ENCODE measurements around the gene CRY2. TPM values are rescaled to one million over a fixed set of nuclear protein-coding genes. Genes with fewer than 3 reads are reported as not detected.
"Not testable (repeated sequence)": the region's sequence is repeated elsewhere in the genome, so short reads cannot be mapped to it uniquely, and the experiment has no call there.

The CRY2 gene
- total and polyA plus RNA-seq, 4 donors, result 16.7 to 72.9 (median 33.0) TPM

DNA sequence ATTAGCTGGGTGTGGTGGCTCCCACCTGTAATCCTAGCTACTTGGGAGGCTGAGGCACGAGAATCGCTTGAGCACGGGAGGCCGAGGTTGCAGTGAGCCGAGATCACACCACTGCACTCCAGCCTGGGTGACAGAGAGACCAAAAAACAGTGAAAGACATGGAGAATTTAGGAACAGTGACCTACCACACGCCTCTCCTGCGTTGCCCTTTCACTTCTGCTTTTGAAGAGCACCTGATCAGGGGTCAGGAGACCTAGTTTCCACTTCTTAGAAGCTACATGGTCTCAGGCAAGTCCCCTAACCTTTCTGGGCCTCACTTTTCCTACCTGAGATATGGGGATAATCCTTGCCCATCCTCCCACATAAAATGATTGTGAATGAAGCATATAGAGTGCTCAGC lies 30.1 kb upstream of the CRY2 start:
- no peaks in the 10 kb centered on the region for H3K9me3 ChIP-seq (ENCODE audit: control insufficient read depth in 4 of 4, low read length in 3 of 4)
- no peak for DNase-seq (ENCODE audit: low spot score)
- peaks cover 0 to 5% (median 1%) of the 10 kb centered on the region in 4 donors for H3K36me3 ChIP-seq (ENCODE audit: control insufficient read depth in 4 of 4, insufficient read depth in 3 of 4, low read depth in 1 of 4, low read length in 3 of 4)
- H3K27me3 ChIP-seq (ENCODE audit: control insufficient read depth in 4 of 4, insufficient read depth in 4 of 4, low read length in 3 of 4), result no peaks in the 10 kb centered on the region
- no peak overlapping the region for H3K4me3 ChIP-seq (ENCODE audit: low read depth in 1 of 3, low read length in 3 of 3)
- no peak overlapping the region for H3K27ac ChIP-seq (ENCODE audit: low read depth in 1 of 2, low read length in 2 of 2)
- TF ChIP-seq, protein P1, sequence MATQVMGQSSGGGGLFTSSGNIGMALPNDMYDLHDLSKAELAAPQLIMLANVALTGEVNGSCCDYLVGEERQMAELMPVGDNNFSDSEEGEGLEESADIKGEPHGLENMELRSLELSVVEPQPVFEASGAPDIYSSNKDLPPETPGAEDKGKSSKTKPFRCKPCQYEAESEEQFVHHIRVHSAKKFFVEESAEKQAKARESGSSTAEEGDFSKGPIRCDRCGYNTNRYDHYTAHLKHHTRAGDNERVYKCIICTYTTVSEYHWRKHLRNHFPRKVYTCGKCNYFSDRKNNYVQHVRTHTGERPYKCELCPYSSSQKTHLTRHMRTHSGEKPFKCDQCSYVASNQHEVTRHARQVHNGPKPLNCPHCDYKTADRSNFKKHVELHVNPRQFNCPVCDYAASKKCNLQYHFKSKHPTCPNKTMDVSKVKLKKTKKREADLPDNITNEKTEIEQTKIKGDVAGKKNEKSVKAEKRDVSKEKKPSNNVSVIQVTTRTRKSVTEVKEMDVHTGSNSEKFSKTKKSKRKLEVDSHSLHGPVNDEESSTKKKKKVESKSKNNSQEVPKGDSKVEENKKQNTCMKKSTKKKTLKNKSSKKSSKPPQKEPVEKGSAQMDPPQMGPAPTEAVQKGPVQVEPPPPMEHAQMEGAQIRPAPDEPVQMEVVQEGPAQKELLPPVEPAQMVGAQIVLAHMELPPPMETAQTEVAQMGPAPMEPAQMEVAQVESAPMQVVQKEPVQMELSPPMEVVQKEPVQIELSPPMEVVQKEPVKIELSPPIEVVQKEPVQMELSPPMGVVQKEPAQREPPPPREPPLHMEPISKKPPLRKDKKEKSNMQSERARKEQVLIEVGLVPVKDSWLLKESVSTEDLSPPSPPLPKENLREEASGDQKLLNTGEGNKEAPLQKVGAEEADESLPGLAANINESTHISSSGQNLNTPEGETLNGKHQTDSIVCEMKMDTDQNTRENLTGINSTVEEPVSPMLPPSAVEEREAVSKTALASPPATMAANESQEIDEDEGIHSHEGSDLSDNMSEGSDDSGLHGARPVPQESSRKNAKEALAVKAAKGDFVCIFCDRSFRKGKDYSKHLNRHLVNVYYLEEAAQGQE (IDR thresholded peaks at IDR 0.05), result no peak
- H3K4me1 ChIP-seq (ENCODE audit: control insufficient read depth in 4 of 4, insufficient read depth in 4 of 4, low read length in 3 of 4), result peaks cover 0 to 2% (median 0%) of the 10 kb centered on the region in 4 donors
- no peak overlapping the region for H3K9ac ChIP-seq (ENCODE audit: low read depth in 1 of 2, low read length in 2 of 2)
- WGBS, result 94% methylated on average over 7 of the region's 7 CpGs

DNA sequence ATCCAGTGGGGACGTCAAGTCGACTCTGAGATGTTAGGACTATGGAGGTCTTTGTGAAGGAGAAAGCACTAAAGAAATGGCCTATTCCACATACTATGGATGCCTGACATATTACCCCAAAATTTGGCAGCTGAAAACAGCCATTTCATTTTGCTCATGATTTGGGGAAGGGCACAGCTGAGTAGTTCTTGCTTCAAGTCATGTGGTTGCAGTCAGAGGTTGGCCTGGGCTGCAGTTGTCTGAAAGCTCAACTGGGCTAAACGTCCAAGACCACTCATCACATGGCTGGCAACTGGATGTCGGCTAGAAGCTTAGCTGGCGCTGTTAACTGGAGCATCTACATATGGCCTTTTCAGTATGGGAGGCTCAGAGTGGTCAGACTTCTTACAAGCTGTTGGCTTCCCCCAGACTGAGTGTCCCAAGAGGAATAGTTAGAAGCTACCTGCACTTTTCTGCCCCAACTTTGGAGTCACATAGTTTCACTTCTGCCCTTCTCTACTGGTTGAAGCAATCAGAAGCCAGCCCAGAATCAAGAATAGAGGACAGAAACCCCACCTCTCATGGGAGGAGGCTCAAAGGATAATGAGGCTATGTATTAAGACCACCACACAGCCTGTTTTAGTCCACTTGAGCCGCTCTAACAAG lies 28.2 kb upstream of the CRY2 start:
- TF ChIP-seq YY1 (IDR thresholded peaks at IDR 0.05) (no peak), RAD21 (IDR thresholded peaks at IDR 0.05) (no peak), JUND (IDR thresholded peaks at IDR 0.05) (no peak), FOXA1 (IDR thresholded peaks at IDR 0.05) (no peak), EGR1 (IDR thresholded peaks at IDR 0.05; ENCODE audit: low read depth in 2 of 2) (no peak), FOXA2 (IDR thresholded peaks at IDR 0.05) (no peak), TAF1 (conservative IDR thresholded peaks at IDR 0.05) (no peak), SP1 (IDR thresholded peaks at IDR 0.05) (no peak), HNF4G (IDR thresholded peaks at IDR 0.05) (no peak)
- TF ChIP-seq, protein P2, sequence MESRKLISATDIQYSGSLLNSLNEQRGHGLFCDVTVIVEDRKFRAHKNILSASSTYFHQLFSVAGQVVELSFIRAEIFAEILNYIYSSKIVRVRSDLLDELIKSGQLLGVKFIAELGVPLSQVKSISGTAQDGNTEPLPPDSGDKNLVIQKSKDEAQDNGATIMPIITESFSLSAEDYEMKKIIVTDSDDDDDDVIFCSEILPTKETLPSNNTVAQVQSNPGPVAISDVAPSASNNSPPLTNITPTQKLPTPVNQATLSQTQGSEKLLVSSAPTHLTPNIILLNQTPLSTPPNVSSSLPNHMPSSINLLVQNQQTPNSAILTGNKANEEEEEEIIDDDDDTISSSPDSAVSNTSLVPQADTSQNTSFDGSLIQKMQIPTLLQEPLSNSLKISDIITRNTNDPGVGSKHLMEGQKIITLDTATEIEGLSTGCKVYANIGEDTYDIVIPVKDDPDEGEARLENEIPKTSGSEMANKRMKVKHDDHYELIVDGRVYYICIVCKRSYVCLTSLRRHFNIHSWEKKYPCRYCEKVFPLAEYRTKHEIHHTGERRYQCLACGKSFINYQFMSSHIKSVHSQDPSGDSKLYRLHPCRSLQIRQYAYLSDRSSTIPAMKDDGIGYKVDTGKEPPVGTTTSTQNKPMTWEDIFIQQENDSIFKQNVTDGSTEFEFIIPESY (IDR thresholded peaks at IDR 0.05), result no peak
- H3K36me3 ChIP-seq (ENCODE audit: control insufficient read depth in 4 of 4, insufficient read depth in 3 of 4, low read depth in 1 of 4, low read length in 3 of 4), result no peaks in the 10 kb centered on the region
- H3K9ac ChIP-seq (ENCODE audit: low read depth in 1 of 2, low read length in 2 of 2), result no peak overlapping the region

DNA sequence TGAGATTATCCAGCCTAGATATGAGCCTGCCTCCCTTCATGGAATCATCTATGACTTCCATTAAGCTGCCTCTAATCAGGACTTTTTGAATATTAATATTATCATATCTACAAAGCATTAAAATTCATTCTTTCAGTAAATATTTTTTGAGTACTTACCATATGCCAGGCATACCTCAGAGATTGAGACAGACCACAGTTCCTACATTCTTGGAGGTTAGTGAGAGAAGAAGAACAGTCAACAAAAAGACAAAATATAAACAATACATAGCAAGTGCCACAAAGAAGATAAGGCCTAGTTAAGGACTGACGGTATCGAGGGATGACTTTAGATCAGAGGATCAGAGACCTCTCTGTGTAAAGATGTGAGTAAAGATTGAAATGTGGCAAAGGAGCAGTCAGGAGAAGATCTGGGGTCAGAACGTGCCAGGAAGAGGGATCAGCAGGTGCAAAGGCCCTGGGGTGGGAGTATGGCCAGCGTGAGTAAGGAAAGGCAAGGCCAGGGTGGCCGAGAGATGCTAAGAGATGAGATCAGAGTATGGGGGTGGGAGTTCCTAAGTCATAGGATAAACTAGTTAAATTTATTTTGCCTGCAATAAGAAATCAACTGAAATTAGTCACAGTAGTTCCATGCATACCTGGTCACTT lies 26.9 kb upstream of the CRY2 start:
- no peaks in the 10 kb centered on the region for H3K9me3 ChIP-seq (ENCODE audit: control insufficient read depth in 4 of 4, low read length in 3 of 4)
- peaks cover 0 to 2% (median 0%) of the 10 kb centered on the region in 4 donors for H3K4me1 ChIP-seq (ENCODE audit: control insufficient read depth in 4 of 4, insufficient read depth in 4 of 4, low read length in 3 of 4)
- no peaks in the 10 kb centered on the region for H3K27me3 ChIP-seq (ENCODE audit: control insufficient read depth in 4 of 4, insufficient read depth in 4 of 4, low read length in 3 of 4)
- H3K27ac ChIP-seq (ENCODE audit: low read depth in 1 of 2, low read length in 2 of 2), result no peak overlapping the region
- 97% methylated on average over 5 of the region's 5 CpGs for WGBS
- no peak overlapping the region for H3K4me3 ChIP-seq (ENCODE audit: low read depth in 1 of 3, low read length in 3 of 3)
- H3K36me3 ChIP-seq (ENCODE audit: control insufficient read depth in 4 of 4, insufficient read depth in 3 of 4, low read depth in 1 of 4, low read length in 3 of 4), result no peaks in the 10 kb centered on the region
- no peak for TF ChIP-seq RXRA (IDR thresholded peaks at IDR 0.05)
- no peak for TF ChIP-seq RAD21 (IDR thresholded peaks at IDR 0.05)
- TF ChIP-seq, protein P1 (IDR thresholded peaks at IDR 0.05), result no peak
- no peak for TF ChIP-seq GABPA (IDR thresholded peaks at IDR 0.05 in 1 of 2, conservative IDR thresholded peaks at IDR 0.05 in 1 of 2)
- no peak for DNase-seq (ENCODE audit: low spot score)
- H3K9ac ChIP-seq (ENCODE audit: low read depth in 1 of 2, low read length in 2 of 2), result no peak overlapping the region

More for the DNA sequence above, 28.2 kb upstream of the CRY2 start:
- WGBS, result 91% methylated on average over 6 of the region's 6 CpGs
- Histone ChIP-seq H3K4me1 (ENCODE audit: control insufficient read depth in 4 of 4, insufficient read depth in 4 of 4, low read length in 3 of 4) (peaks cover 0 to 2% (median 0%) of the 10 kb centered on the region in 4 donors), H3K27me3 (ENCODE audit: control insufficient read depth in 4 of 4, insufficient read depth in 4 of 4, low read length in 3 of 4) (no peaks in the 10 kb centered on the region), H3K9me3 (ENCODE audit: control insufficient read depth in 4 of 4, low read length in 3 of 4) (no peaks in the 10 kb centered on the region), H3K27ac (ENCODE audit: low read depth in 1 of 2, low read length in 2 of 2) (no peak overlapping the region), H3K4me3 (ENCODE audit: low read depth in 1 of 3, low read length in 3 of 3) (no peak overlapping the region)
- DNase-seq (ENCODE audit: low spot score), result no peak

DNA sequence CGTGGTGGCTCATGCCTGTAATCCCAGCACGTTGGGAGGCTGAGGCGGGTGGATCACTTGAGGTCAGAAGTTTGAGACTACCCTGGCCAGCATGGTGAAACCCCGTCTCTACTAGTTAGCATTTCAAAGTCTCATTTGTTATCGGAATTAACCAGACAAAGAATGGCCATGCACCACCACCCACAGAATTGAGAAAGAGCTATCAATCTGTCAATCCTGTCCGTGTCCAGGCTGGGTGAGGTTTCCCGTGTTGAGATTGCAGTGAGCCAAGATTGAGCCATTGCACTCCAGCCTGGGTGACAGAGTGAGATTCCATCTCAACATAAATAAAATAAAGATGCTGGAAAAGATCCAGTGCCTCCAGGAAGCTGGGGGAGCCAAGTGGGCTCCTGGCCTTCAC lies 20.8 kb upstream of the CRY2 start:
- DNase-seq (ENCODE audit: low spot score); H3K27ac ChIP-seq (ENCODE audit: low read depth in 1 of 2, low read length in 2 of 2); H3K4me3 ChIP-seq (ENCODE audit: low read depth in 1 of 3, low read length in 3 of 3); H3K4me1 ChIP-seq (ENCODE audit: control insufficient read depth in 4 of 4, insufficient read depth in 4 of 4, low read length in 3 of 4); H3K9ac ChIP-seq (ENCODE audit: low read depth in 1 of 2, low read length in 2 of 2); H3K36me3 ChIP-seq (ENCODE audit: control insufficient read depth in 4 of 4, insufficient read depth in 3 of 4, low read depth in 1 of 4, low read length in 3 of 4); H3K27me3 ChIP-seq (ENCODE audit: control insufficient read depth in 4 of 4, insufficient read depth in 4 of 4, low read length in 3 of 4); H3K9me3 ChIP-seq (ENCODE audit: control insufficient read depth in 4 of 4, low read length in 3 of 4): not testable (repeated sequence)
- WGBS, result 68% methylated on average over 7 of the region's 7 CpGs

Measured in liver (tissue), 9 donors.